Measurements from ENCODE around the gene RBCK1. TPM values are rescaled to one million over a fixed set of nuclear protein-coding genes. Genes with fewer than 3 reads are reported as not detected.

Gene RBCK1
- total and polyA plus RNA-seq, 2 donors (not counting 3 experiments of a cell fraction or from before 2014, with no cell fraction given), result 80.4 to 82.7 TPM

DNA sequence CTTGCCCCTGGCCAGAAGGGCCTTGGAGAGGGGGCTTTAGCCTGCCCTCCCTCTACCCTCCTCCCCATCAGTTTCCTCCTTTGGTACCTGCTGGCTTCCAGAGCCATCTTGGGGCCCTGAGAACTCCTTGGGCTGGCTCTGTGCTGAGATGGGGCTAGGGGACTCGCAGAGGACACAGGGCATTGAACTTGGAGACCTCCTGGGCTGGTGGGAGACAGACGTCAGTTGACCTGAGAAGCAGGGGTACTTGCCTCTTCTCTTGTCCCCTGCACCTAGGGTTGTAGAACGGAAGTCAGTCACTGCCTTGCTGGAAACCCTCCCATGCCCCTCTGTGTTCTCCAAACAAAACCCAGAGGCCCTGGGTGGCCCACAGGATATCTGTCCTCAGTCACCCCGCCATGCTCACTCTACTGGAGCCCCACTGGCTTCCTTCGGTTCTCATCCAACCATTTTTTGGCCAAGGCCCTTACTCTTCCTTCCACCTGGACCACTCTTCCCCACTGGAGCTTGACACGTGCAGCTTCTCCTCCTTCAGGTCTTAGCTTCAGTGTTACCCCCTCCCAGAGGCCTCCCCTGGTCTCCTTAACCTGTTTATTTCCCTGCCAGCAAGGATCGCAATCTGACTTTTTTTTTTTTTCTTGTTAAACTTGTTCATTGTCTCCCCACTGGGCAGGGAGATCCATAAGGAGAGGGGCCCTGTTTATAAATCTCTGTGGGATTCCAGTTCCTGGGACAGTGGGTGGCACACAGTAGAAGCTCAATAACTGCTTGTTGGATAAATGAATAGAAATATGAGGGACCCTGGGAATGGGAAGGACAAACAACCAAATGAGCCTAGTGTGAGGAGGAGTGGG is 971 bp downstream of the RBCK1 start:
- Histone ChIP-seq H3K27me3 (ENCODE audit: control insufficient read depth in 2 of 2, insufficient read depth in 2 of 2, low read length in 2 of 2) (no peaks in the 10 kb centered on the region), H3K4me2 (ENCODE audit: insufficient read depth, low read length) (peak overlapping the region; percentile 80), H3K9me1 (replicated peaks; ENCODE audit: control insufficient read depth, extremely low read depth, insufficient read depth, low read length) (no peaks in the 10 kb centered on the region), H3K4me3 (replicated peaks in 1 of 3; ENCODE audit: insufficient read depth in 1 of 3, low read depth in 1 of 3, low read length in 3 of 3) (peak overlapping the region; percentile 49 to 81 (median 69)), H3K9ac (replicated peaks; ENCODE audit: extremely low read depth, insufficient read depth, low read length) (peak overlapping the region; percentile 89), H3K4me1 (ENCODE audit: control insufficient read depth, extremely low read depth, insufficient read depth, low read length) (peaks cover 17% of the 10 kb centered on the region), H2AFZ (ENCODE audit: low read depth, low read length) (no peak overlapping the region), H3K27ac (ENCODE audit: insufficient read depth, low read depth, low read length) (peak overlapping the region; percentile 59), H4K20me1 (replicated peaks; ENCODE audit: control insufficient read depth, extremely low read depth, insufficient read depth, low read length) (no peaks in the 10 kb centered on the region), H3K79me2 (ENCODE audit: control insufficient read depth, insufficient read depth, low read length) (peaks cover 38% of the 10 kb centered on the region), H3K9me3 (replicated peaks; ENCODE audit: control insufficient read depth, insufficient read depth, low read length) (no peaks in the 10 kb centered on the region), H3K36me3 (ENCODE audit: control insufficient read depth in 2 of 2, extremely low read depth in 1 of 2, insufficient read depth in 2 of 2, low read length in 2 of 2) (peaks cover 0 to 6% of the 10 kb centered on the region in 2 experiments)
- BruUV-seq (replicated peaks), result no TSS peak
- peak; percentile 10 for DNase-seq (ENCODE audit: low read depth, low spot score)
- FAIRE-seq, result no peak
- TF ChIP-seq JUN (IDR thresholded peaks at IDR 0.05; ENCODE audit: borderline replicate concordance, insufficient read depth, insufficient read length, low read depth) (no peak), FOS (IDR thresholded peaks at IDR 0.05; ENCODE audit: borderline replicate concordance, insufficient read depth, low read length) (no peak), EZH2 (IDR thresholded peaks at IDR 0.05; ENCODE audit: borderline replicate concordance, low read depth, low read length, severe bottlenecking) (no peak), GATA2 (IDR thresholded peaks at IDR 0.05; ENCODE audit: insufficient read depth, insufficient read length, low read depth, low read length) (no peak), POLR2AphosphoS5 (IDR thresholded peaks at IDR 0.05; ENCODE audit: insufficient read depth, low read depth, low read length) (no peak), POLR2A (IDR thresholded peaks at IDR 0.05; ENCODE audit: low read depth, low read length) (no peak), MYC (IDR thresholded peaks at IDR 0.05; ENCODE audit: low read depth, low read length) (no peak)
- TF ChIP-seq, protein P1, sequence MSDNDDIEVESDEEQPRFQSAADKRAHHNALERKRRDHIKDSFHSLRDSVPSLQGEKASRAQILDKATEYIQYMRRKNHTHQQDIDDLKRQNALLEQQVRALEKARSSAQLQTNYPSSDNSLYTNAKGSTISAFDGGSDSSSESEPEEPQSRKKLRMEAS (IDR thresholded peaks at IDR 0.05; ENCODE audit: insufficient read depth, insufficient read length), result no peak
- TF ChIP-seq, protein P2, sequence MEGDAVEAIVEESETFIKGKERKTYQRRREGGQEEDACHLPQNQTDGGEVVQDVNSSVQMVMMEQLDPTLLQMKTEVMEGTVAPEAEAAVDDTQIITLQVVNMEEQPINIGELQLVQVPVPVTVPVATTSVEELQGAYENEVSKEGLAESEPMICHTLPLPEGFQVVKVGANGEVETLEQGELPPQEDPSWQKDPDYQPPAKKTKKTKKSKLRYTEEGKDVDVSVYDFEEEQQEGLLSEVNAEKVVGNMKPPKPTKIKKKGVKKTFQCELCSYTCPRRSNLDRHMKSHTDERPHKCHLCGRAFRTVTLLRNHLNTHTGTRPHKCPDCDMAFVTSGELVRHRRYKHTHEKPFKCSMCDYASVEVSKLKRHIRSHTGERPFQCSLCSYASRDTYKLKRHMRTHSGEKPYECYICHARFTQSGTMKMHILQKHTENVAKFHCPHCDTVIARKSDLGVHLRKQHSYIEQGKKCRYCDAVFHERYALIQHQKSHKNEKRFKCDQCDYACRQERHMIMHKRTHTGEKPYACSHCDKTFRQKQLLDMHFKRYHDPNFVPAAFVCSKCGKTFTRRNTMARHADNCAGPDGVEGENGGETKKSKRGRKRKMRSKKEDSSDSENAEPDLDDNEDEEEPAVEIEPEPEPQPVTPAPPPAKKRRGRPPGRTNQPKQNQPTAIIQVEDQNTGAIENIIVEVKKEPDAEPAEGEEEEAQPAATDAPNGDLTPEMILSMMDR (IDR thresholded peaks at IDR 0.05; ENCODE audit: extremely low read depth in 1 of 2, insufficient read depth in 1 of 2, low read depth in 1 of 2, low read length in 2 of 2), result no peak
- POLR2A ChIA-PET, result no interaction called here
- dilution Hi-C loops (cut with MboI; ENCODE audit: extremely low pct_ligation_motif_present, low sequenced_read_pairs) (no loop called here), intact Hi-C loops (cut with micrococcal nuclease) (loop anchor here (2.0 kb wide), 2 partner anchors 26 to 54 kb away; partner anchors contain the start of gene TBC1D20)
- CTCF ChIA-PET, result interaction anchor here (1.5 to 1.9 kb wide), 2 partner anchors 37 to 79 kb away, joined by 3 to 6 read pairs; no protein-coding TSS in a partner anchor

Measured in endothelial cell of umbilical vein (primary cell).